Left forelimb (tissue), 1 donor: Measurements from ENCODE around the gene FNDC5.
A peak's percentile ranks its signal among the peaks of the same experiment; 100 is the strongest.

Experiments
- DNase-seq: peaks from one replicate; pipeline ENCODE4 v3.0.0-alpha.2; 2018; ENCODE audit warnings: low spot score

The FNDC5 gene

GRCh38 chr1:32897082-32898049 is 26.7 kb upstream of the FNDC5 start:
- DNase-seq, result no peak

- no peak for DNase-seq
Observed at GRCh38 chr1:32896451-32896850, 25.7 kb upstream of the FNDC5 start.

GRCh38 chr1:32895325-32896215 is 24.9 kb upstream of the FNDC5 start:
- DNase-seq, result no peak

GRCh38 chr1:32894681-32895080 is 24.0 kb upstream of the FNDC5 start:
- no peak for DNase-seq

GRCh38 chr1:32894019-32894600 is 23.4 kb upstream of the FNDC5 start:
- no peak for DNase-seq

GRCh38 chr1:32893198-32894018 is 22.7 kb upstream of the FNDC5 start:
- peak; percentile 83 for DNase-seq

- no peak for DNase-seq
Observed at GRCh38 chr1:32892368-32893197, 21.9 kb upstream of the FNDC5 start.

DNA sequence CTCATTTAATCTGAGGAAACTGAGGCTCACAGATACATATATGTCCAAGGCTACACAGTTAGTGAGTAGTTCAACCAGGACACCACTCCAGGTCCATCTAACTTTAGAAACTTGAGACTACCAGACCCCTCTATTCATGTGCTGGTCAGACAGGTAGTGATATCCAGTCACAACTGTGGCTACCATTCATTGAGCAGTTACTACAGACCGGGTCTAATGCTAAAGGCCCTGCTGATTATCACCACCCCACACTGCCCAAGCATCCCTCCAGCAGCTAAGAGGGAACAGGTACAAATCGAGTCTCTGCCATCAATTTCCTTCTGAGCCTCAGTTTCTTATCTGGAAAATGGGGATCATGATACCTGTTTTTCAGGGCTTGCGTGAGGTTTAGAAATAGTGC is 20.9 kb upstream of the FNDC5 start:
- DNase-seq, result no peak

DNA sequence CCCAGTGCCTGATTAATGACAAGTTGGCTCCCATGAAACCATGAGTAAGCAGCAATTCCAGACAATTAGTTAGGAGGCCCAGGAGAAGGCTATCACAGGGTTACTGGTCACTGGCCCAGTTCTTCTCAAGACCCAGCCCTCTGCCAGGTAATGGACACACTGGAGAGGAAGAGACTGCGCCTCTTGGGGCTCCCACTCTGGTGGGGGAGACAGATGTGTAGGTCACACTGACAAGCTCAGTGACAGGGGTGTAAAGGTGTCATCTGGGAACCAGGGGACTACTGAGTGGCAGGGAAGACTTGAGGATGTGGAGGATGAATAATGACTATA is 20.5 kb upstream of the FNDC5 start:
- DNase-seq, result no peak

DNA sequence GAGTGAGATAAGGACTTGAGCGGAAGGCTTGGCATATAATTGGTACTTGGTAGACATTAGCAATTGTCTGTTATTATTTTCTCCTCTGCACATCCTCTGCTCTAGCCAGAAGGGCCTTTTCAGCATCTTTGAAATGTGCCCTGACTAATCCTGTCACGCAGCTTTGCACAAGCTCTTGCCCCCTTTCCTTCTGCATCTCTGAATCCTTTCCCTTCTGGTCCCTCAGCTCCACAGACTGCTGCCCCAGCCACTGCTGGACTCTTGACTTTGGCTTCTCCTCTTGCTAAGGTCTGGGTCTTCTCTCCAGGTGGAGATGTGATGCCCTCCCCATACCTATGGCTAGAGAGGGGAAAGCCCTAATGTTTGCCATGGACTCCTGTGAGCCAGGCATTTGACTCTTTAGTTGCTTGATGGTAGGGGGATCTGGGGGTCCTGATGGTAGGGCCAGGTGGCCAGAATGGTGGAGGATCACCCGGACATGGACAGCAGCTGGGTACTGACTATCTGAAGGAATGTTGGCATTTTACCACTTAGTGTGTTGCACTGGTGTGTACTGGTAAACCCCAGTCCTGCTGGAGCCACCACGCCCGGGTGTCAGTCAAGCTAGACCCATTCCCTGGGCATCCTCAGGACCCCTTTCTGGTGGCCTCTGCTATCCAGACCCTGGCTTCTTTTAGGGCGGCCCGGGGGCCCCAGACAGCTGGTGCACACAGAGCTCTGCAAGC is 20.0 kb upstream of the FNDC5 start:
- no peak for DNase-seq

- DNase-seq, result peak; percentile 33
Observed at GRCh38 chr1:32889731-32890278, 19.1 kb upstream of the FNDC5 start.

- DNase-seq, result no peak
Observed at GRCh38 chr1:32888677-32889420, 18.1 kb upstream of the FNDC5 start.

- no peak for DNase-seq
Observed at GRCh38 chr1:32888134-32888533, 17.4 kb upstream of the FNDC5 start.

DNA sequence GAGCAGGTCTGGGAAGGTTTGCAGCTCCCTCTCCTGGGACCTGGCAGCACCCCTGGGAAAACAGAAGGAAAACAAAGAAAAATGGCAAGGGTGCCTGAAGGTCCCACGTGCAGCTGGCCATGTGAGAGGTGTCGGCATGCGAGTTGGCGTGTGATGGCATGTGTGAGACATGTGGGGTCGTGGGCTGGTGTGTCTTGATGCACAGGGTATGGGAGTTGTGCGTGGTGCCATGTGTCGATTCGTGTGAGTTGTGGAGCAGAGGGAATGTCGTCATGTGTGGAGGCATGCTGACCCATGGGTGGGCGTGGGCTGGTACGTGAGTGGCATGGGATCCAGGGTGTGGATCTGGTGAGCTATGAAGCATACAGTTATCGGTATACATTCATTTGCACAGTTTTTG is 16.9 kb upstream of the FNDC5 start:
- no peak for DNase-seq

DNA sequence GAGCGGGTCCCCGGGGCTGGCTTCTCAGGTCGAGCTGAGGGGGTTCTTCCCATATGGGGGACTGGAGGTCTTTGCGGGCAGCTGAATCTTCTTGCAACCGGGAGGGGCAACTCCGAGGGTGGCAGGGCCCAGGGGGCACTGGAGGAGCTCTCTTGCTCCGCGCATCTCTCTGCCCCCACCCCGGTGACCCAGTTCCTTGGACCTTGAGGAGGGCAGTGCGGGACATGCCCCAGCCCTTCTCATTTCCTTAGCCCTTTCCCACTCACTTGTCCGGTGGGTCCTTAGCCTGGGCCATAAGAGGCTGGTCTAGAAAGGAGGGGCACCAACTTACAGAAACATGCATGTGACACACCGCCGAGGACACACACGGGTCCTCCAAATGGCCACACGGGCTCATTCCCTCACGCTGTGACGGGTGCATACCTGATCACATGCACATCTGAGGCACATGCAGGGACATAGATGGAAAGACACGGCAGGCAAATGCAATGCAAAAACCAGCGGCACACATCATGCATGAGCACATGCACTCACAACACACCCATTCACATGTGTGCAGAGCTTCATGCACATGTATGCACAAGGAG is 16.2 kb upstream of the FNDC5 start:
- DNase-seq, result no peak

GRCh38 chr1:32886004-32886827 is 15.5 kb upstream of the FNDC5 start, which contains the start of gene HPCA:
HPCA (plus strand) TSS chr1:32886491; CDS start chr1:32888899, 2,408 bp downstream.
- DNase-seq, result no peak

- DNase-seq, result no peak
Observed at GRCh38 chr1:32885676-32886003, 14.9 kb upstream of the FNDC5 start.

DNA sequence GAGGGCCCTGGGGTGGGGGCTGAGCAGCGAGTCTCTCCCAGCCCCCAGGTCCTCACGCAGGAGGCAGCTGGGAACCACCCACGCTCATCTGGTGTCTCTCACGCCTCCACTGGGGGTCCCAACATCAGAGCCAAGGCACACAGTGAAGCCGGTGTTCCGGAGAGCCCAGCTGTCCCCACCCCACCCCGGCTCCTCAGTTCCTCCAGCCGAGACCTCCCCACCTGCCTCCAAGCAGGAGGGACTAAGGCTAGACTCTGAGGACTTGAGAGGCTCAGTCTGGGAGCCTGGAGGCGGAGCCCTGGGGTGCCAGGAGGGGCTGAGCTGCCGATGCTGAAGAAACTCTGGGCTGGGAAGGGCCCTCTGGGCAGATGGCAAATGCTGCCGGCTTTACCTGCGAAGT is 14.0 kb upstream of the FNDC5 start:
- DNase-seq, result no peak
